ENCODE data around the gene TTC24.
"Not testable (repeated sequence)": the region's sequence is repeated elsewhere in the genome, so short reads cannot be mapped to it uniquely, and the experiment has no call there.

Gene TTC24

GRCh38 chr1:156587927-156588326 lies 8.4 kb downstream of the TTC24 start:
- DNase-seq (ENCODE audit: low spot score): not testable (repeated sequence)

GRCh38 chr1:156589546-156589945 lies 10.0 kb downstream of the TTC24 start:
- no peak for DNase-seq (ENCODE audit: low spot score)

GRCh38 chr1:156590326-156591180 lies 11.0 kb downstream of the TTC24 start:
- DNase-seq (ENCODE audit: low spot score): no peak

GRCh38 chr1:156591181-156591431 lies 11.6 kb downstream of the TTC24 start:
- no peak for DNase-seq (ENCODE audit: low spot score)

- peak; percentile 96 for DNase-seq (ENCODE audit: low spot score)
Measured at GRCh38 chr1:156591432-156592157, 12.1 kb downstream of the TTC24 start, which contains the start of gene NAXE. Gene NAXE (plus strand): TSS chr1:156591776. CDS start chr1:156591805, 29 bp downstream.

- no peak for DNase-seq (ENCODE audit: low spot score)
Measured at GRCh38 chr1:156592158-156592909, 12.8 kb downstream of the TTC24 start.

GRCh38 chr1:156592910-156593660 lies 13.6 kb downstream of the TTC24 start:
- no peak for DNase-seq (ENCODE audit: low spot score)

- DNase-seq (ENCODE audit: low spot score): no peak
Measured at GRCh38 chr1:156593661-156593989, 14.1 kb downstream of the TTC24 start.

- no peak for DNase-seq (ENCODE audit: low spot score)
Measured at GRCh38 chr1:156594190-156594589, 14.7 kb downstream of the TTC24 start.

GRCh38 chr1:156595016-156595415 lies 15.5 kb downstream of the TTC24 start:
- DNase-seq (ENCODE audit: low spot score): no peak

- DNase-seq (ENCODE audit: low spot score): no peak
Measured at GRCh38 chr1:156596426-156596825, 16.9 kb downstream of the TTC24 start.

- no peak for DNase-seq (ENCODE audit: low spot score)
Measured at GRCh38 chr1:156598125-156598524, 18.6 kb downstream of the TTC24 start.

- DNase-seq (ENCODE audit: low spot score): no peak
Measured at GRCh38 chr1:156598731-156599432, 19.4 kb downstream of the TTC24 start.

- no peak for DNase-seq (ENCODE audit: low spot score)
Measured at GRCh38 chr1:156599811-156600210, 20.3 kb downstream of the TTC24 start.

GRCh38 chr1:156600733-156601121 lies 21.2 kb downstream of the TTC24 start:
- DNase-seq (ENCODE audit: low spot score): no peak

GRCh38 chr1:156601122-156601830 lies 21.8 kb downstream of the TTC24 start, which contains the start of gene GPATCH4:
Gene GPATCH4 (minus strand): TSS chr1:156601479.
- DNase-seq (ENCODE audit: low spot score): peak; percentile 91

GRCh38 chr1:156601892-156602291 lies 22.4 kb downstream of the TTC24 start:
- DNase-seq (ENCODE audit: low spot score): no peak

GRCh38 chr1:156602557-156602993 lies 23.1 kb downstream of the TTC24 start:
- no peak for DNase-seq (ENCODE audit: low spot score)

- not testable (repeated sequence) for DNase-seq (ENCODE audit: low spot score)
Measured at GRCh38 chr1:156607344-156607743, 27.8 kb downstream of the TTC24 start.

GRCh38 chr1:156608036-156608674 lies 28.6 kb downstream of the TTC24 start:
- DNase-seq (ENCODE audit: low spot score): peak; percentile 84
